Left lobe of liver (tissue), 1 donor: ENCODE data around the gene PLEKHA6. TPM values are rescaled to one million over a fixed set of nuclear protein-coding genes. Genes with fewer than 3 reads are reported as not detected.

Source experiments
- total RNA-seq: library from RNA; stranded (reverse); gene quantifications from one replicate; pipeline ENCODE4 v1.2.1, GENCODE V29; 2021
- donor health status: DM: no; HTN: yes; CAD: no.

Gene PLEKHA6
- total RNA-seq, 1 donor from 2014 or later, result 28.8 TPM

Other genes starting within 250 kb of the PLEKHA6 start
- 213 TPM for gene ETNK2, start 207.9 kb downstream of the PLEKHA6 start, total RNA-seq
- gene REN, start 193.6 kb downstream of the PLEKHA6 start, total RNA-seq, result 0.20 TPM
- 0.63 TPM for gene KISS1, start 163.4 kb downstream of the PLEKHA6 start, total RNA-seq
- gene GOLT1A, start 145.9 kb downstream of the PLEKHA6 start, total RNA-seq, result 63.9 TPM
- gene PPP1R15B, start 51.9 kb upstream of the PLEKHA6 start, total RNA-seq, result 34.1 TPM
- 14.8 TPM for gene PIK3C2B, start 134.9 kb upstream of the PLEKHA6 start, total RNA-seq
- gene MDM4, start 156.5 kb upstream of the PLEKHA6 start, total RNA-seq, result 27.4 TPM